Fibroblast of skin of left quadriceps (primary cell): ENCODE results near the gene LTF.

ENCODE experiments used
- DNase-seq, 2 experiments: peaks; one replicate each; pipeline ENCODE4 v3.0.0-alpha.2; 2013; ENCODE audit warnings: low read depth in 2 of 2

LTF gene

DNA sequence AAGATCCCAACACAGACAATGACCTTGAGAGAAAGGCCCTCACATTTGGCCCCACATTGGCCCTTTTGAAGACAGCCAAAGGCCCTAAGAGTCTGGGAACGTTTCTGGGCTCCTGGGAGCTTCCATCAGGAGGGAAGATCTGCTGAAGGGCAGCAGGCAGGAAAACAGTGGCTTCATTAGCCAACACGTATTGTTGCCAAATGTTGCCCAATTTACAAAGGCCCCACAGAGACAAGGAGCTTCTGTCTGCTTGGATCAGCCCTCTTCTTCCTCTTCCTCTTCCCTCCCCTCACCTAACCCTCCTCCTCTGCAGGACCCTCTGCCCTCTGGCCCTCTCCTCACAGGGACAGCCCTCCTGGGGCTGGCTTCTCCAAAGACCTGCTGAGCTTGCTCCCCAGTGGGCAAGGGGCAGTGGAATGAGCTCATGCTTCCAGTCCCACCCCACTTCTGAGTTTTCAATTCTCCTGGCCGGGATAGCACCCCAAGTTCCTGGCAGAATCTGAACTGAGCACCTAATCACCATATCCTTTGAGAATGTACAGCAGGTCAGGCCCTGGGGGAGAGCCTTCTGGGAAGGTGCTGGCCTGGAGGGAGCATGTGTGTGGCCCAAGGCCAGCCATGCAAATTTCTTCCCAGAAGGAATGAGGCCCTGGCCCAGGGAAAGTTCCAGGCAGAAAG lies 5.1 kb upstream of the LTF start:
- no peak for DNase-seq

DNA sequence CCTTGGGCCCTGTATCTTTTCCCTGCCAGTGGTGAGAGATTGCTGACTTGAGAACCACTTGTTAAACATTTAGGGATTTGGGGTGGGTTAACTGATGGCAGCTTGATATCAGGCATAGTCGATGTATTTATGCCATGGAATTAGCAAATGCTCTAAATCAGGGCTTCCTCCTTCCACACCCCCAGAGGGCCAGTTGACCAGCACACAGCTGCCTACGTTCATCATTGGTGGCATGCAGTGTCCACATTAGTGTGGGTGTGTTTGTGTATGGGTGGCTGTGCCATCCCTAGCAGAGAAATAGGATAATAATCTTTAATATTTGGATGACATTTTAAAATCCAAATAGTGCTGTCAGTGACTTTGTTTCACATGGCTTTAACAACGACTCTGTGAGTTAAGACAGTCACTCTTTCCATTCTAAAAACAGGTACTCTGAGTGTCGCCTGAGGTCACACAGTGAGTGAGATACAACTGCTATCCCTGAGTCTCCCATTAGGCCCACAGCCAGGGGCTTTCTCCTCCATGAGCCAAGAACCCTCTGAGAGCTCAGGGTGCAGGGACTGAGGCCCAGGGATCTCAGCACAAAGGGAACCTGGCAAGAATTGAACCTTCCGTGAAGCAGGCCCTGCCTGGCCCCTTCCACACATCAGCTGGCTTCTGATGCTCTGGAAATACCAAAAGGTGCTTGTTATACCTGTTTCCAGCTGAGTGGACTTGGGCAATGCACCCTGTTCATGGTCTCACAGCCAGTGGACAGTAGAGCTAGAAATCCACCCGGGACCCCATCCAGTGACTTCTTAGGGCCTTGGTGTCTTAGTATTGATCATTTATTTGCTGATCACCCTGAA lies 4.3 kb upstream of the LTF start:
- no peak for DNase-seq

- DNase-seq: no peak
These were observed 2.9 kb upstream of the LTF start for GRCh38 chr3:46467562-46467961.

DNA sequence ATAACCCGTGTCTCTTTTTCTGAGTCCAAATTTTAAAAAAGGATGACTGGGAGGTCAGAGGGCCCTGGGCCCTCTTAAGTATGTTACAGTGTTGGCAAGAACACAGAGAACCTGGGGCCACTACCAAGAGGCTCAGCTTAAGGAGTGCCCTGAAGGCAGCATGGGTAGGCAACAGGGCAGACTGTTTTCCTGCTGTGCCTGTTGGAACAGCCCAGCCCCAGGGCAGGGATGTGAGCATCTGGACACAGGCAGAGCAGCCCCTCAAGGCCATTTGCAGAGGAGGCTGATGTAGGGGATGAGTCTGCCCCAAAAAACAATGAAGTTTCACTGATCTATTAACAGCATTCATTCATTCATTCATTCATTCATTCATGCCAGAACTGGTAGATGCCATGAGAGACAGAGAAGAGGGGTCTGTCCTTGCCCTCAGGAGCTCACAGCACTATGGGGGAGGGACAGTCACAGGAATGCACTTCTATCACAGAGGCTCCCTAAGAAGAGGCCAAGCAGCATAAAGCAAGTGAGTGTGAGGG lies 2.2 kb upstream of the LTF start:
- no peak for DNase-seq

DNA sequence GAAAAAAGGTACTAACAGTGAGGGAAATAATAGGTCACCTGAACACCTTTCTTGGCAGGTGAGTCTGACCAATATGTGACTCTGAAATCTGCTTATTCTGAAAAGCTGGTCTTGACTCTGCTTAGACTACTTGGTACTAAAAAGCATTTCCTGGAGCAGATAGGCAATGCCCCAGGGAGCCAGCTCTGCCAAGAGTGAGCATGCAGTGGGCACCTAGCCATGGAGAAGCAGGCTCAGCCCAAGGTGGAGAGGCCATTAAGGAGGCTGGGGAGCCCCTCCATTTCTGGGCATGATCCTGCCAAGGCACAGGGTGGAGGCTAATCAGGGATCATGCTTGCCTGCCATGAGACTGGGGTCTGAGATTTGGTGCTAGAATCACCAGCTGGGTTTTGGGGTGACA lies 1.6 kb upstream of the LTF start:
- DNase-seq: no peak

DNA sequence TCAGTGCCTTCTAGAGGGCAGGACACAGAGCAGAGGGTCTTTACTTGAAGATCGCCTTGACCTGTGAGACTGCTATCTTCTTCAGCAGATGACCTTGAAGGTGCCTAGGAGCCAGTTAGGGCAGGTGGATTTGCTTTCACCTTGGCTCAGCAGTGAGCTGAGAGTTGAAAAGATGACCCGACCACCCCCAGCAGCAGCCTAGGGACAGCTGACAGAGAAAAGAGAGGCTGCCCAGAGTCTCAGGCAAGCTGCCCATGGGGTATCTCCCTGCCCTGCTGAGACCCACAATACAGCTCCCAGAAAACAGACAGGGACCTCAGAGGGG lies 453 bp upstream of the LTF start:
- no peak for DNase-seq

GRCh38 chr3:46463868-46464241 lies 850 bp downstream of the LTF start:
- DNase-seq: no peak

DNA sequence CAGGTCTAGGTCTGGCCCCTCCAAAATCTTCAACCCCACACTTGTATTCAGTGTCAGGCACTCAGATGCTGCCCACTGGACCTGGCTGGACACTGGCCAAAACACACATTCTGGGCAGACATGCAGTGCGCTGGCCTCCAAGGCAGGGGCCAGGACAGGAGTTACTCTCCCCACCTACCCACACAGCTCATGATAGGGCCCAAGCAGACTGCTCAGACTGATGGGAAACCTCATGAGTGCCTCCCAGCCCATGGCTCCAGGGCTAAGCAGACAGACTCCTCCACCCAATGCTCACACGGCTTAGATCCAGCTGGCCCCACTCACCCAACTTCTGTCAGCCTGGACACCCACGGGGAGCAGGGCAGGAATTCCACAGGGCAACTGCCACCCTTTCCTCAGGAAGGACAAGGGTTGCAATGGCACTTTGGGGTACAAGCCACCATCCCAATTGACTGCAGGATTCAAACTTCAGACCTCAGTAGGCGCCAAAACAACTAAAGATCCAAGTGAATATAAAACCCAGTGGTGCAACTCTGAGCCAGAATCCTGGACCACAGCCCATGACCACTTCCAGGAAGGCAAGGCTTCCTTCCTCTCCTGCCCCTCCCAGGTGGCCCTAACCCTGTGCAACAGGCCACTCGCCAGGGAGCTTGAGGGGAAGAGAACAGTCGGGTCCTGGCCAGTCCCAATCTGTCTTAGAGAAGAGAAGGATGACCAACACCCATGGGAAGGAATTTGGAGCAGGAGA lies 1.4 kb downstream of the LTF start:
- DNase-seq: no peak

- DNase-seq: no peak
These were observed 2.2 kb downstream of the LTF start for GRCh38 chr3:46462511-46462910.

DNA sequence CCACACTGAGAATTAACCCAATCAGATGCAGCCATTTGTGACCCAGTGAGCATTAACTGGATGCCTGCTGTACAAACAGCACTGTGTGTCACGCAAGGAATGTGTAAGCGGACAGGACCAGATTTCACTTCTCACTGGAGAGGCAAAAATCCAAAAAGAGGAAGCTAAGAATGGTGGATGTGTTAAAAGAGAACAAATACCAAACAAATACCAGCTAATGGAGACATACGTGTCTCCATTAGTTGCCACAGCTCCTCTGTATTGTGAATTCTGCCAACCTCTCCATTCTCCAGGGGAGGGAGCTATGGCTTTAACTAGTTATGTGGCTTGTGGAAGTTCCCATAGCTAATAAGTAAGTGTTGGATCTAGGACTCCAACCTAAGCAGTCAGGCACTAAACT lies 2.6 kb downstream of the LTF start:
- no peak for DNase-seq

DNA sequence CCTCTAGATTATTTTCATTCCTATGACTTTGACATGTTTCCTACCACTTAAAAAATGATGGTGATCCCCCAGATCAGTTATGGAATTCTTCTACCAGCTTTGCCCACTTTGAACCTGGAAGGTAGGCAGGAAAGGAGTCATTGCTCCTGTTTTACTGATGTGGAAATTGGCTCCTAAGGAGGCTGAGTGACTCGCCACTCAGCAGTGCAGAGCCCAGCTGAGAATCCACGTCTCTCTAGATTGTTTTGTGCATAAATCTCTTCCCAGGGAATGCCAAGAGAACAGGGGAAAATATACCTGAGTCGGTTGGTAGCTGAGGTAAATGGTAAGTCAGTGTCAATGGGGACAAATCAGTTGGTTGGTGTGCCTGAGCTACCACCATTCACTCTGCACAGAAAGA lies 4.7 kb downstream of the LTF start:
- no peak for DNase-seq

- no peak for DNase-seq
These were observed 8.6 kb downstream of the LTF start for GRCh38 chr3:46456118-46456517.

- no peak for DNase-seq
These were observed 9.2 kb downstream of the LTF start for GRCh38 chr3:46455231-46456115.

DNA sequence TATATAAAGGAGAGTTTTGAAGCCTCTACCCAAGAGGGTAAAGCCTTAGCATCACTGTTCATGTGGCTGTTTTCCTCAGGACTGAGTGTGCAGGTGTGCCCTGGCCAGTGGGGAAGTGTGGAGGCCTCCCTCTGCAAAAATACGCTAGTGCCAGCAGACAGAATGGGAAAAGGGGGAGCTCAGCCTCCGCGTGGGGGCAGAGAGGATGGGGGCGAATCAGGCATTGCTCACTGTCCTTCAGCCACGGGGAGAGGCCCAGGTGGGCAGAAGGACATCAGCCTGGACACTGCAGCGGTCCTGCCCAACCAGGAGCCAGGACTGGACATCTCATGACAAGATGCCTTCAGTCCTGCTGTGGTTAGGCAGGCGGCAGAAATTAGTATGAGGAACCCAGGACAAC lies 10.1 kb downstream of the LTF start:
- DNase-seq: no peak

DNA sequence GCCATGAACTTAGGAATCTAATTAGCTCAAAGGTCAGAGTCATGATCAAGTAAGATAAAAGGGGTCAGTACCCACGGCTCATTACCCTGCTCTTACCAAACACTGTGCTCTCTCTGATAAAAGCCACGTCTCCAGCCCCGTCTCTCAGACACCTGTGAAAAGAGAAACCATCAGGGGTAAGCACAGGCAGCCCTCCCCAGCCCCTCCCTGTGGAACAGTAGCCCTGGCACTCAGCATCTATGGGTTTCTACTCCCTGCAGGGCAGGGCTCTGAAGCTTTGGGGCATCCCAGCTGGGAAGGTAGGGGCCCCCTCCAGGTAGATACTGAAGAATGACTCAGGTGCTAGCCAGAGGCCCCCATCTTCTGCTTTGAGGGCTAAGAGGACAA lies 10.5 kb downstream of the LTF start:
- no peak for DNase-seq

DNA sequence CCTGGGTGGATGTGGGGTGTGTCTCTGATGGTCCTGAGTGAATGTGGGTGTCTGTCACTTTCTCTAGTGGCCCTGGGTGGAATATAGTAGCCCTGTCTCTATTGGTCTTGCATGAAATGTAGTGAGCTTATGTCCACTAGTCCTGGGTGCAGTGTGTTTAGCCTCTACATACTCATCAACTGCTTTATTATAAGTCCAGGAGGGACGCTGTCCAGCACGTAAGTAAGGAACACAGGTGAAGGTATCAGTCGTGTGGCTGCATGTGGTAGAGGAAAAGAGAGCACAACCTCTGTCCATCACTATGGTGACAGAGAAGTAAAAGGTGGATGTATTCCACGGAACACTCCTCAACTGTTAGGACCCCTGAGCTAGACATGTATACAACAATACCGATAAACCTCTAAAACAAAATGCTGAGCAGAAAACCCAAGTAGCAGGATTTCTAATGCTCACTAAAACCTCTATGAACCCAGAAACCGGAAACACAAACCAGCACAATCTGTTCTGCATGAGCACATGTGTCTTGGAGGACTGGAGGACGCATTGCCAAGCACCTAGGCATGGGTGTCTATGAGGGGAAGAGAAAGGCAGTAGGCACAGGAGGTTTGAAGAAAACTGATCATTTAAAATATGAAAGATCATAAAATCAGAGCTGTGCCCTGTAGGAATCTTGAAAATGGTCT lies 11.0 kb downstream of the LTF start:
- no peak for DNase-seq

DNA sequence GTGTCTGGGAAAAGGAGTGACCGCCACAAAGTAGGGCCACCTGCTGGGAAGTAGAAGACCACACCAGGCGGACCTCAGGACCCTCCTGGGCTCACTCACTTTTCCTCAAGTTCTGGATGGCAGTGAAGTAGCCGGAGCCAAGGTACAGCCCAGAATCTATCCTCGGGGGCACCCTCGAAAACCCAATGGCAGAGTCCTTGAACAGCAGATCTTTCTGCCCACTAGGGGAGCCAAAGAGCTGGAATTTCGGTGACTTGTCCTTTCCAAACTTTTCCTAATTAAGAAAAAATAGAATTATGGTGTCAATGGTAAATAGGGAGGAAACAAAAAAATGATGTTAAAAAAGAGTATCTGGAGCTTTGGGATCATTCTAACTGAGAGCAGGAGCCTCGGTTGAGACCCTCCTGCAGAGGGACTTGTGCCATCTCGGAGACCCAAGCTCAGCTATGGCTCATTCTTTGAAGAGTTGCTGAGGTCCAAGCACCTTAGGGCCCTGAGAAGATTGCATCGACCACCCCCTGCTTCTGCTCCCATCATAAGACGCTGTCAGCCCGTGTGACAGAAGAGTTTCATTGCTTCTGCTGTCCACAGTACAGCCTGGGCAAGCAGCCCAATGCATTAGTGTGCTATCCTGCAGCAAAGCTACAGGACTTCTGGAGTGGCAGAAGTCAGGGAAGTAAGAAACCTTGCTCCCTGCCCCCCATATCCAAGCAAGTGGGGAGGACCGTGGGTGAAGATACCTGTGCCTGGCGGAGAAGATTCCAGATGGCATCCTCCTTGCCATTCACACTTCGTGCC lies 14.8 kb downstream of the LTF start:
- DNase-seq: no peak

DNA sequence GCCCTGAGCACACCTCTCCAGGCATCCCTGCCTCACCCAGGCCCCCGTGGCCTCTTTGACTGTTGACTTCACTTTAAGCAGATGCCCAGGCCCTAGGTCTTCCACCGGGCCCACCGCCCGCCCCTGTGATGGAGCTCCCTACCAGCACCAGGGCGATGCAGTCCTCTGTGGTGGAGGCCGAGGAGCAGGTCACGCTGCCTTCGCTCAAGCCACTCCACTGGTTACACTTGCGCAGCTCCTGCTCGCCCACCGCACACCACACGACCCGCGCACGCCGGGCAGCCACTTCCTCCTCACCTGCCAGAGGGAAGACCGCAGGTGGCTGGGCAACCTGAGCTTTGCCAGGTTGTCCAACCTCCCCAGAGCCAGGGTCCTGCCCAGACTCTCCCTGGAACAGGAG lies 16.0 kb downstream of the LTF start:
- DNase-seq: no peak

- no peak for DNase-seq
These were observed 17.3 kb downstream of the LTF start for GRCh38 chr3:46447228-46447985.
